Skin epidermis (tissue), 12 donors: ENCODE measurements around the gene LPP.

Experiments
- H3K27ac ChIP-seq, 21 experiments: fragments of 200-600 bp; sonication (generic) in 11 of 21; one replicate each; pipeline ENCODE4 v1.5.0; 2020; ENCODE audit warnings: mild to moderate bottlenecking in 3 of 21, inconsistent platforms in 2 of 21, moderate library complexity in 2 of 21
- H3K4me3 ChIP-seq, 7 experiments: fragments of 200-600 bp; sonication (generic) in 2 of 7; one replicate each; pipeline ENCODE4 v1.5.0; 2020; ENCODE audit warnings: inconsistent platforms in 2 of 7, mild to moderate bottlenecking in 2 of 7, moderate library complexity in 1 of 7

LPP gene

GRCh38 chr3:188262913-188263683 is 109.1 kb downstream of the LPP start:
- Histone ChIP-seq H3K4me3 (no peak overlapping the region), H3K27ac (peak overlapping the region in 3 of 21 experiments; percentile 9 to 81 (median 79))

DNA sequence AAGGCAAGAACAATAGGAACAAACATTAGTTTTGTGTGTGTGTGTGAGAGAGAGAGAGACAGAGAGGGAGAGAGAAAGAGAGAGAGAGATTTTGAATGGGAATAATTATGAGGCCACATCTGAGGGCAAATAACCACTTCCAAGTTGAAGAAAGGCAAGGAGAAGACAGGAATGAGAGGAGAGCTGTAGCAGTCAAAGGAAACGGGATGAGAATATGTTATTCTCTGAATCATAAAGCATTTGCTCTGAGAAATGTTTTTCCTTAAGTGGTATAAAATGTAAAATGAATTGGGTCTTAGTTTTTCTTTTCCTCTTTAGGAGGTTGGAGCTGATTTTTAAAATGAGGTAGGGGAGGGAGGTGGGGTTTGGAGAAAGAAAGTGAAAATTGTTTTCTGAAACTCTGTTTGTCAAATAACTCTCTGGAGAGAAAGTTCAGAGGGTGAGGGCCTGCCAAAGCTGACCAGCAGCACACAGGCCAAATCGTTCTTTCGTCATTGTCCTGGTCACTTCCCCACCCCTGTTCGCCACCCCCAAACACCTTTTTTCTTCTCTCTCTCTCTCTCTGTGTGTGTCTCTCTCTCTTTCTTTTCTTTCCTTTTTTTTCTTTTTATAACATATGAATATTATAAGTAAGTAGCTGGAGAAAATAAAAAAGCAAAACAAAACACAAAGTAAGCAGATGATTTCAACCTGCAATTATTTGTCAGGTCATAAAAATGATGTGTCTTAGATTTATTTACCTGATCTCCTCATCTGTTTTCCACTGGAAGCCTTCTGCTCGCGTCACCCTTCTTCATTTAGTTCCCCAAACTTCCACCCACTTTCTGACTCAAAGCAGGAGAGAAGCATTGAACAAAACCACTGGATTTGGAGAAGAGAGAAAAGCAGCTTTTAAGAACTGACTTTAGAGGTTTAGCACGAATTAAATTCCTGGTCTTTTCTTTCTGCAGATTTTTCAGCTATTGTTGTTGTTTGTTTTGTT is 110.6 kb downstream of the LPP start:
- no peak overlapping the region for H3K4me3 ChIP-seq
- peak overlapping the region in 12 of 21 experiments; percentile 34 to 83 (median 60) for H3K27ac ChIP-seq

DNA sequence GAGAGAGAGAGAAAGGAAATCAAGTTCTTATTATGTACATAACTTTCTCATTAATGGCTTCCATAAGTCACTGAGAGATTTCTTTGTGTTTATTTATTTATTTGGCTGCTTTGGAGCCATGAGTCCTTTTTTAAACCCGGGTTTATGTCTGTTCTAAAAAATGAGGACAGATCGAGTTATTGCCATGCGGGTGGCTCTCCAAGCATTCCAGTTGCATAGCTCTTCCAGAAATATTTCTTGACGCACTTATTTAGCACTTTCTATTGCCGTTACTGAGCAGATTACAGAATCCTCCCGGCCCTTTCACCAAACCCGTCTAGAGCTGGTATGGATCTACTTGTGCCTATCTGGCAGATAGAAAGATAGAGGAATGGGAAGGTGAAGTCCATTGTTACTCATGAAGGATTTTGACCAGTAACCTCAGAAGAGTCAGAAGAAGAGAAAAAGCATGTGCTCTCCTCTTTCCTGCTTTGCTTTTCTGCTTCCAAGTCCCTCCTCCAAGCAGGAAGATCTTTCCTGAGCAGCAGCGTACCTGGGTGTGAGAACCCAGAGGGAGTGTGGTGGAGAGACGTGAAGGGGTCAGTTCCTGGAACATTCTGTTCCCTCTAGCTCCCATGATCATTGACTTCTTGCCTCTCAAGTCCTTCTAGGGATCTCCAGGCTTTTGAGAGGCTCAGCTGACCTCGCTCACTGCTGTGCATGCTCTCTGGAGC is 112.8 kb downstream of the LPP start:
- peak overlapping the region in 16 of 21 experiments; percentile 22 to 83 (median 61) for H3K27ac ChIP-seq
- no peak overlapping the region for H3K4me3 ChIP-seq

DNA sequence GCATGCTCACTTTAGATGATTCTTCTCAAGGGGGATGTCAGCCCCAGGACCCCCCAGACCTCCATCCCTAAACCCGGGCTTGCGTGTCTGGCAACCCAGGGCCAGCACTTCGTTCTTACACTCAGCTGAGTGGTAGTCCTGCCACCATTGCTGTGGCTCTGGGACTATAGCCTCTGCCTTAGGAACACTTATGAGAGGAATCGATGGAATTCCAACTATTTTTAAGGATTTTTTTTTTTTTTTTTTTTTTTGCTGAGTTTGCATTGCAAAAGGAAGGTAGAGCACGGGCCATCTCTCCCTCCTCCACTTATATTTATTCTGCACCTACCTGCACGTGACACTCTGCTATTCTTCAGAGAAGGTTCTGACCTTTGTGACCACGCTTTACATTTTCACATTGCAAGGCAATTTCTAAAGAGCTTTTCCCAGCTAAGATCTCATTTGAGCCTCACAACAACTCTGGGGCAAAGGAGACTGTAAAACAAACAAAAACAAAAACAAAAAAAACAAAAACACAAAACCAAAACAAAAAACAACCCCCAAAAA is 113.9 kb downstream of the LPP start:
- peak overlapping the region in 6 of 21 experiments; percentile 25 to 83 (median 79) for H3K27ac ChIP-seq
- no peak overlapping the region for H3K4me3 ChIP-seq

DNA sequence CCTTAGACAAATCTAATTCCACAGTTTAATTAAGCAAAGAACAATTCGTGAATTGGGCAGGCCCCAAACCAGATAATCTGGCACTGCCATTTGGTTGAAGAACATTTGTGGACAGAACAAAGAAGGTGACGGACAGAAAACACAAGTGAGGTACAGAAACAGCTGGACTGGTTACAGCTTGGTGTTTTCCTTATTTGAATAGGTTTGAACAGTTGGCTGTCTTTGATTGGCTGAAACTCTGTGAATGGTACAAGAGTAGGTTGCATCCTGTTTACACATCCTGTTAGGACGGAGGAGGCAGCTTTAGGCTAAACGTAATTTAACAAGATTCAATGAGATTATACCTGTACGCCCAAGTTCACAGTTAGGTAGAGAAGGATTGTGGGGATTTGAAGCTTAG is 114.4 kb downstream of the LPP start:
- H3K27ac ChIP-seq: peak overlapping the region in 3 of 21 experiments; percentile 10 to 79 (median 34)
- no peak overlapping the region for H3K4me3 ChIP-seq

DNA sequence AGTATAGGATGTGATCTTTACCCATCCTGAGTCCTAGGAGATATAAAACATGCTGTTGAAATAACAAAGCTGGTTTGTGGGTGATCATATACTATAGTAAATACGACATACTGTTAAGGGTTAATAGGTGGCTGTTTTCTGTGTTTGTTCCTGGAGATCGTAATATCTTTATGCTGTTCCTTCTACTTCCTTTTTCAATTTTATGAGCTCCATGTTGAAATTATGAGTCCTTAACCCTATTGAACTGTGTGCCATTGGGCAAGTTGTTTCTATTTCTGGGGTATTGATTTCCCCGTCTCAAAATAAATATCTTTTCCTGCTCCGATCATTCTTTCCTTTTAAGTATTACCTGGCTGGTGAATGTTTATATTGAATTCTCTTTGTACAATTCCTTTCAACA is 115.1 kb downstream of the LPP start:
- H3K27ac ChIP-seq: peak overlapping the region in 4 of 21 experiments; percentile 24 to 82 (median 62)
- H3K4me3 ChIP-seq: no peak overlapping the region

DNA sequence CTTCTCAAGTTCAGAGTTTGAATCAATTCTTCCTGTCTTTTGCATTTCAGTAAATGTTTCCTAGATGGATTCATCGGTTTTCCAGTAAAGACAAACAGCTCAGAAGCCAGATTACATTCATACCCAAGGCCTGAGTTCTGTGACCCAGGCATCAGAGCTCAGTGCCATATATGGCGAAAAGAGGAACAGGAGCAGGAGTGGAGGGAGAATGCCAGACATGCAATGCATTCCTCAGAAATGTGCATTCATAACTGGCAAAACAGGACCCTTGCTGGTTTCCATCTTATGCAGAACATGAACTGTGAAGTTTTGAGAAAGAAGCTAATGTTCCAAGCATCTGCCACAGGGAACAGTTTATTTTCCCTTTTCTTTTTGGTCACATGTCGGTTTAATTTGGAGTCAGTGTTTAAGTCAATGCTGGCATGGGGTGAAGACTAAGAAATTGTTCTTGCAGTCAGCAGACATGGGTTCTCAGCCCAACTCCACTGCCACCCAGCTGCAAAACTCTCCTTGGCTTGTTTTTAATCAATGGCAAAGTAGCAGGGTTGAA is 116.5 kb downstream of the LPP start:
- Histone ChIP-seq H3K4me3 (no peak overlapping the region), H3K27ac (peak overlapping the region in 14 of 21 experiments; percentile 11 to 82 (median 62))

DNA sequence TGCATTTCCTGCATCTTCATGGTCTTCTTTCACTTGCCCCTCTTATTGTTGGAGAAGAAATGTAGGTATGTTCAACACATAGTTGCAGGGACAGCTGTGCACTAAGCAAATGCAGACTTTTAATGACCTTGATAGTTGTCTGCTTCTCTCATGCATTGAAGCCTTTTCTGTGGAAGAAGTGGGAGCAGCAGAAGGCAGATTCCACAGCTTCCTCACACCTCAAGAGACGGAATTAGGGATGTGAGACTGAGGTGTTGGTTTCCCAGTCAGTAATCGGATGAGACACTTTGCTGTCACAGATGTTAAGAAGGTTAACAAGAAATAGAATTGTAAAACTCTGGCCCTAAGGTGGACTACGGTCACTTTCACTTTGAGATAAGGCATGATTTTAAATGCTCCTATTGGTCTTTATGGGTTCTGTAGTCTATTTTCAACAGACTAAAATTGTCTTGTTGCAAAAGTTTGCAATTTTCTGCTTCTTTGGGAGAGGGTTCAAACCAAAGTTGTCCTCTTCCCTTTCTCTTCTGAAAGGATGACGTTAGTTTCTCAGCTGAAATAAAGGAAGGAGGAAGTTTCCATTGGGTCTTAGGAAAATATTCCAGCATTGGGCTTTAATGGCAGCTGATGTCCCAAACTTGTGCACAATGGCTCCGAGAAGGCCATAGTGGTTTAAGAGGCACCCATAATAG is 117.4 kb downstream of the LPP start:
- no peak overlapping the region for H3K4me3 ChIP-seq
- H3K27ac ChIP-seq: peak overlapping the region in 12 of 21 experiments; percentile 11 to 82 (median 42)

GRCh38 chr3:188272481-188273372 is 118.8 kb downstream of the LPP start:
- H3K27ac ChIP-seq: peak overlapping the region in 7 of 21 experiments; percentile 2 to 58 (median 43)
- no peak overlapping the region for H3K4me3 ChIP-seq

DNA sequence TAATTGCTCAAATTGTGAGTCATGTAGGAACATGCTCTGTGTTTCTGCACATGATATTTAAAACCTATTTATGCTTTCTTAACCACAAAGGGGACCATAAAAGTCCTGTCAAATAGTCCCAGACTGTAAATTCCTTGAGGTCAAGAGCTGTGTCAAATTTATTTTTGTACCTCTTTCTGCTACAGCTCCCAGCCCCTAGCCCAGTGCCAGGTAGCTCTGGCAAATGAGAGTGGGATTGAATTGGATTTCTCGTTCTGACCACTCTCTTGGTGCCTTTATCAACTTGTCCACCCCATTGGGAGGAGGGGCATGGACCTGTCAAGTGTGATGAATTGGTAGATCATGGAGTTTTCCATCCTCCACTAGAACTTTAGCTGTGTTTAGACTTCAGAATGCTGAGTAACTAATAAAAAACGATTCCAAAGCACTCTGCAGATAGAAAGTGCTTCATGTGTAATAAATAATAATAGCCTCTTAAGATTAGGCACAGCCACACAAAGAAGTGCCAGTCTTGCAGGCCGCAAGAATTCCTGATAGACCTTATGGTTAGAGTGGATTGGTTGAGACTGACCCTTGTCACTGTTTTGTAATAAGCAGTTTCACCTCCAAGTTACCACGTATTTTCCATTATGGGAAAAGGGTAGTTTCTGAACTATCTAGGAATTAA is 120.4 kb downstream of the LPP start:
- Histone ChIP-seq H3K27ac (peak overlapping the region in 2 of 21 experiments; percentile 3 to 4), H3K4me3 (no peak overlapping the region)

GRCh38 chr3:188276375-188276774 is 122.4 kb downstream of the LPP start:
- Histone ChIP-seq H3K27ac (no peak overlapping the region), H3K4me3 (no peak overlapping the region)

- Histone ChIP-seq H3K4me3 (no peak overlapping the region), H3K27ac (no peak overlapping the region)
Observed at GRCh38 chr3:188278717-188279324, 124.9 kb downstream of the LPP start.

GRCh38 chr3:188279502-188280335 is 125.8 kb downstream of the LPP start:
- no peak overlapping the region for H3K27ac ChIP-seq
- no peak overlapping the region for H3K4me3 ChIP-seq

DNA sequence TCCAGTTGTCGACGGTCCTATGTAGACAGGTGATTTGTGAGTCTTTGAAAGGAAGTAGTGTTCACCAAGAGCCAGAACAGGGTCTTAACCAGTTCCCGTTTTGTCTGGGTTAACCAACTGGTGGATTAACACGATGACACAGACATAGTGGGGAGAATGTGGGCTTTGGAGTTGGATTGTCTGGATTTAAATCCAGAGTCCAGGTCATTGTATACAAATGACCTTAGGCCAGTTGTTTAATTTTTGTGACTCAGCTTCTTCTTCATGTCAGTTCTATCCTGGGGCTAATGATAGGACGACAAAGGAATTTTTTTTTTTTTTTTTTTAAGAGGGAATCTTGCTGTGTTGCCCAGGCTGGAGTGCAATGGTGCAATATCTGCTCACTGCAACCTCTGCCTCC is 126.7 kb downstream of the LPP start:
- no peak overlapping the region for H3K27ac ChIP-seq

DNA sequence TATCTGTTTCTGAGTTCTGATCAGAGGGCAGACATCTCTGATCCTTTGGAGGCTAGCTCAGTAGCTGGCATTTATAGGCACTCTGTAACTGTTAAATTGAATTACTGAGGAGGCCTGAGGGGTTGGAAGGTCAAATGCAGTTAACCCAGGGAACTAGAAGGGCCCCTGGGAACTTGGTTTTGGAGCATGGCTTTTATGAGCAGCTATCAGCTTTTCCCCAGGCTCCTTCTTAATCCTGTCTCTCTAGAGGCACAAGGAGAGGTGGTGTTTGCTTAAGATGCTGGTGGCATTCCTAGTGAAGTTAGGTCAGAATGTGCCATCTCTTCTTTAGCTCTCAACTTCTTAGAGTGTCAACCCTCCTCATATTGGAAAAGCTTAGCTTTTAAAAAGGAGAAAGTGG is 128.9 kb downstream of the LPP start:
- Histone ChIP-seq H3K4me3 (no peak overlapping the region), H3K27ac (peak overlapping the region in 4 of 21 experiments; percentile 4 to 30 (median 11))

More for the DNA sequence above, 126.7 kb downstream of the LPP start:
- no peak overlapping the region for H3K4me3 ChIP-seq

GRCh38 chr3:188283347-188283746 is 129.4 kb downstream of the LPP start:
- H3K4me3 ChIP-seq: no peak overlapping the region
- H3K27ac ChIP-seq: peak overlapping the region in 2 of 21 experiments; percentile 3 to 30
